ENCODE data around the gene SH3PXD2A.
"Not testable (repeated sequence)": the region's sequence is repeated elsewhere in the genome, so short reads cannot be mapped to it uniquely, and the experiment has no call there.

The SH3PXD2A gene

GRCh38 chr10:103765168-103765567 lies 90.2 kb downstream of the SH3PXD2A start:
- no peak for DNase-seq

GRCh38 chr10:103764296-103765088 lies 90.9 kb downstream of the SH3PXD2A start:
- DNase-seq, result no peak

- no peak for DNase-seq
Measured at GRCh38 chr10:103763374-103764202, 91.8 kb downstream of the SH3PXD2A start.

- DNase-seq, result no peak
Measured at GRCh38 chr10:103762916-103763315, 92.5 kb downstream of the SH3PXD2A start.

- no peak for DNase-seq
Measured at GRCh38 chr10:103762162-103762561, 93.2 kb downstream of the SH3PXD2A start.

GRCh38 chr10:103761075-103761920 lies 94.1 kb downstream of the SH3PXD2A start:
- DNase-seq, result no peak

GRCh38 chr10:103760233-103760632 lies 95.1 kb downstream of the SH3PXD2A start:
- not testable (repeated sequence) for DNase-seq

GRCh38 chr10:103759100-103759781 lies 96.1 kb downstream of the SH3PXD2A start:
- DNase-seq, result no peak

- DNase-seq, result no peak
Measured at GRCh38 chr10:103758294-103758681, 97.1 kb downstream of the SH3PXD2A start.

GRCh38 chr10:103757531-103758293 lies 97.7 kb downstream of the SH3PXD2A start:
- DNase-seq, result peak in 1 of 2 donors; percentile 48

- DNase-seq, result no peak
Measured at GRCh38 chr10:103756277-103756869, 99.0 kb downstream of the SH3PXD2A start.

- peak in 1 of 2 donors; percentile 37 for DNase-seq
Measured at GRCh38 chr10:103752680-103753248, 102.6 kb downstream of the SH3PXD2A start.

GRCh38 chr10:103751667-103752290 lies 103.6 kb downstream of the SH3PXD2A start:
- no peak for DNase-seq

GRCh38 chr10:103750836-103751235 lies 104.5 kb downstream of the SH3PXD2A start:
- no peak for DNase-seq

- no peak for DNase-seq
Measured at GRCh38 chr10:103749779-103750178, 105.6 kb downstream of the SH3PXD2A start.

- DNase-seq, result no peak
Measured at GRCh38 chr10:103748020-103748419, 107.4 kb downstream of the SH3PXD2A start.

GRCh38 chr10:103747193-103747865 lies 108.0 kb downstream of the SH3PXD2A start:
- DNase-seq, result no peak

- DNase-seq, result no peak
Measured at GRCh38 chr10:103746598-103746997, 108.8 kb downstream of the SH3PXD2A start.

GRCh38 chr10:103745341-103746247 lies 109.8 kb downstream of the SH3PXD2A start:
- DNase-seq, result peak; percentile 69 to 73

Measured in activated CD4-positive, alpha-beta T cell treated with anti-CD3 and anti-CD28 coated beads for 4 hours (primary cell).